Duodenal mucosa (tissue), 2 donors: ENCODE data around the gene PUS3.
A peak's percentile ranks its signal among the peaks of the same experiment; 100 is the strongest.

ENCODE experiments used
- H3K27ac ChIP-seq: one replicate; pipeline ENCODE4 v1.7.0; 2013; ENCODE audit warnings: low read depth, low read length
- H3K27me3 ChIP-seq, 2 donors: one replicate each; pipeline ENCODE4 v1.7.0; 2013; ENCODE audit warnings: low read length in 2 of 2, control low read depth in 1 of 2; ENCODE audit not compliant: insufficient read depth in 2 of 2, control insufficient read depth in 1 of 2
- H3K36me3 ChIP-seq, 2 donors: one replicate each; pipeline ENCODE4 v1.7.0; 2013; ENCODE audit warnings: low read length in 2 of 2, control low read depth in 1 of 2; ENCODE audit not compliant: insufficient read depth in 2 of 2, control insufficient read depth in 1 of 2
- H3K4me1 ChIP-seq, 2 donors: one replicate each; pipeline ENCODE4 v1.7.0; 2013; ENCODE audit warnings: low read length in 2 of 2, control low read depth in 1 of 2; ENCODE audit not compliant: insufficient read depth in 2 of 2, control insufficient read depth in 1 of 2
- H3K4me3 ChIP-seq, 2 donors: one replicate each; pipeline ENCODE4 v1.7.0; 2013; ENCODE audit warnings: low read length in 2 of 2, low read depth in 1 of 2
- H3K9ac ChIP-seq, 2 donors: one replicate each; pipeline ENCODE4 v1.7.0; 2013; ENCODE audit warnings: low read length in 2 of 2, low read depth in 1 of 2
- H3K9me3 ChIP-seq, 2 donors: one replicate each; pipeline ENCODE4 v1.7.0; 2013; ENCODE audit warnings: low read length in 2 of 2, control low read depth in 1 of 2; ENCODE audit not compliant: control insufficient read depth in 1 of 2

PUS3 gene, protein sequence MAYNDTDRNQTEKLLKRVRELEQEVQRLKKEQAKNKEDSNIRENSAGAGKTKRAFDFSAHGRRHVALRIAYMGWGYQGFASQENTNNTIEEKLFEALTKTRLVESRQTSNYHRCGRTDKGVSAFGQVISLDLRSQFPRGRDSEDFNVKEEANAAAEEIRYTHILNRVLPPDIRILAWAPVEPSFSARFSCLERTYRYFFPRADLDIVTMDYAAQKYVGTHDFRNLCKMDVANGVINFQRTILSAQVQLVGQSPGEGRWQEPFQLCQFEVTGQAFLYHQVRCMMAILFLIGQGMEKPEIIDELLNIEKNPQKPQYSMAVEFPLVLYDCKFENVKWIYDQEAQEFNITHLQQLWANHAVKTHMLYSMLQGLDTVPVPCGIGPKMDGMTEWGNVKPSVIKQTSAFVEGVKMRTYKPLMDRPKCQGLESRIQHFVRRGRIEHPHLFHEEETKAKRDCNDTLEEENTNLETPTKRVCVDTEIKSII

GRCh38 chr11:125902927-125903710 is at the start of gene PUS3:
TSS of gene PUS3 (minus strand) at chr11:125903206. CDS start at chr11:125896284, 6,922 bp downstream.
- H3K9ac ChIP-seq, result peak within 1 kb of the TSS; percentile 83 to 87
- no peaks in the 10 kb centered on the region for H3K9me3 ChIP-seq
- H3K36me3 ChIP-seq, result peaks cover 0 to 9% of the 10 kb centered on the region in 2 donors
- H3K4me3 ChIP-seq, result peak within 1 kb of the TSS; percentile 90 to 95
- peaks cover 17 to 22% of the 10 kb centered on the region in 2 donors for H3K27me3 ChIP-seq
- no peak within 1 kb of the TSS for H3K27ac ChIP-seq
- H3K4me1 ChIP-seq, result peaks cover 9 to 17% of the 10 kb centered on the region in 2 donors

DNA sequence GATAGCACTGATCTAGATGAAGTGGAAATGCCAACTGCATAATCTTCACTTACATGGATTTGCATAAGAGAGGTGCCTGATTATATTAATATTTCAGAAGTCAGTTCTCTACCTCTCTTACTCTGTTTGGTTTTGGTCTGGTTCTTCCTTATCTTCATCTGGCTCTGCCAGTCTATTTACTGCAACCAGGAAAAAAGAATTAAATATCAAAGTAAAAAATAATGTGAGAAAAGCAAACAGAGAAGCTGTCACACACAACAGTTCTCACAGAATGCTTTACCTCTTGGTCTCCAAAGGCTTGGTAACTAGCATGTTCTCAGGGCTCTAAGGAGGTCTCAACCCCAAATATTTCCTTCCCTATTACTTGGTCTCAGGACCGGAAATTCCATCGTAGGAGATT is 49.6 kb upstream of the PUS3 start:
- Histone ChIP-seq H3K9ac (no peak overlapping the region), H3K27ac (no peak overlapping the region), H3K36me3 (no peaks in the 10 kb centered on the region), H3K4me3 (no peak overlapping the region), H3K4me1 (peaks cover 0 to 6% of the 10 kb centered on the region in 2 donors), H3K9me3 (no peaks in the 10 kb centered on the region), H3K27me3 (no peaks in the 10 kb centered on the region)

DNA sequence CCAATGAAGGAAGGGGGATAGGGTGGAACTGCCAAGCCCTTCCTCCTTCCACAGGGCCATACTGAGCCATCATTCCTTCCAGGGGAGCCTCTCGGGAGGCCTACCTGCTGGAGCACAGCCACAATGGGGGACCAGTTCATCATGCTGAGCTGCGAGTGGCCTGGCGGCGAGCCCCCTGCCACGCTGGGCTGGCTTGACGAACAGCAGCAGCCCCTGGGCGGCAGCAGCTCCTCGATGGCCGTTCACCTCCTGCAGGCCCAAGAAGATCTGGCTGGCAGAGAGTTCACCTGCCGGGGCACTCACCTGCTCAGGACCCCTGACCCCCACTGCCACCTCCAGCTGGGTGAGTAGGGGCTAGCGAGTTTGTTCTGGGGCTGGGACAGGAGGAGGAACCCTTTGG is 48.7 kb upstream of the PUS3 start:
- Histone ChIP-seq H3K9ac (no peak overlapping the region), H3K36me3 (no peaks in the 10 kb centered on the region), H3K27me3 (no peaks in the 10 kb centered on the region), H3K4me1 (peaks cover 0 to 6% of the 10 kb centered on the region in 2 donors), H3K27ac (no peak overlapping the region), H3K4me3 (no peak overlapping the region), H3K9me3 (no peaks in the 10 kb centered on the region)

DNA sequence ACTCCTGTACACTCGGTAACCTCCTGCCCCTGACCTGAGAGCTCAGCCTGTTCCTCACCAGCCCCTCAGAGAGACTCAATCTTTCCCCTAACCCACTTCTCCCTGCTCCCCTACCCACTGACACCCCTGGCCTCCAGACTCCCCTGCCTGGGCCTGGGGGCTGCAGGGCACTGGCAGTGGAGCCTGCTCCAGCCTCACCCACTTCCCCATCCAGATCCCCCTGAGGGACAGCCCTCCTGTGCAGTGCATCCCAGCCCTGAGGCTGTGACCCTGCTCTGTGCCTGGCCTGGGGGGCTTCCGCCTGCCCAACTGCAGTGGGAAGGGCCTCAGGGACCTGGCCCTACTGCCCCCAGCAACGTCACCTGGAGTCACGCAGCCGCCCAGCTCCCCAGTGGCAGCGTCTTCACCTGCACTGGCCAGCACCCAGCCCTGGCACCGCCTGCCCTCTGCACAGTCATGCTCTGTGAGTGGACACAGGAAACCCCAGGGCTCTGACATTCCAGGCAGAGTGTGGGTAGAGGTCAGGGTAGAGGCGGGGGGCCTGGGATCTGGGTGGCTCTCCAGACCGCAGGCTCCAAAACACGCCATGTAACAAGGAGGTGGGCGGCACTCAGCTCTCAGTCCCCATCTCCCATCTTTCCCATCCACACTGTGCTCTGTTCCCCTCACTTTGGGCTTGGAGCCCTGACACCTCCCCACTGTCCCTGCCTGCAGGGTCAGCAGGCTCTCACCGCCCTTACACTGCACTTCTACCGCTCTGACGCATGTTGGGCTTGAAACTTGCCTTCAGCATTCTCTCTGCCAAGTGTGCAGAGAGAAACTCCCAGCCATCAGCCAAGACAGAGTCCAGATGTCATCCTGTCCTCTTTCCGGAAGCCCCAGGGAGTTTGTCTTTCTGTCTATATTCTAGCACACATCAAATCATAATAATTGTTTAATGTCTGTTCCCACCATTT is 48.0 kb upstream of the PUS3 start:
- Histone ChIP-seq H3K36me3 (no peaks in the 10 kb centered on the region), H3K4me1 (peaks cover 0 to 6% of the 10 kb centered on the region in 2 donors), H3K27ac (no peak overlapping the region), H3K4me3 (no peak overlapping the region), H3K9ac (no peak overlapping the region), H3K9me3 (no peaks in the 10 kb centered on the region), H3K27me3 (no peaks in the 10 kb centered on the region)

DNA sequence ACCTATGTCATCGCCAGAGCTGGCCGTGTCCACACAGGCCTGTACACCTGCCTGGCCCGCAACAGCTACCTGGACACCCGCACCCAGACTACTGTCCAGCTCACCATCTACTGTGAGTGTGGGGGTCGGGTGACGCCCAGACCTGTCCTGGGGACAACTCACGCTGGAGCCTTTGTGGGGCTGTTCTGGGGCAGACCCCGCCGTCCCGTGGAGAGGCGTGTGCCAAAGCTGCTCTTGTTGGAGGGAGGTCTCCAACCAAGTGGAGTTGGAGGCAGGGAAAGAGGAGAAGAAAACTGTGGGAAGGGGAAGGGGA is 47.1 kb upstream of the PUS3 start:
- Histone ChIP-seq H3K27me3 (no peaks in the 10 kb centered on the region), H3K4me3 (no peak overlapping the region), H3K4me1 (peaks cover 0 to 10% of the 10 kb centered on the region in 2 donors), H3K9me3 (no peaks in the 10 kb centered on the region), H3K9ac (no peak overlapping the region), H3K27ac (no peak overlapping the region), H3K36me3 (no peaks in the 10 kb centered on the region)

DNA sequence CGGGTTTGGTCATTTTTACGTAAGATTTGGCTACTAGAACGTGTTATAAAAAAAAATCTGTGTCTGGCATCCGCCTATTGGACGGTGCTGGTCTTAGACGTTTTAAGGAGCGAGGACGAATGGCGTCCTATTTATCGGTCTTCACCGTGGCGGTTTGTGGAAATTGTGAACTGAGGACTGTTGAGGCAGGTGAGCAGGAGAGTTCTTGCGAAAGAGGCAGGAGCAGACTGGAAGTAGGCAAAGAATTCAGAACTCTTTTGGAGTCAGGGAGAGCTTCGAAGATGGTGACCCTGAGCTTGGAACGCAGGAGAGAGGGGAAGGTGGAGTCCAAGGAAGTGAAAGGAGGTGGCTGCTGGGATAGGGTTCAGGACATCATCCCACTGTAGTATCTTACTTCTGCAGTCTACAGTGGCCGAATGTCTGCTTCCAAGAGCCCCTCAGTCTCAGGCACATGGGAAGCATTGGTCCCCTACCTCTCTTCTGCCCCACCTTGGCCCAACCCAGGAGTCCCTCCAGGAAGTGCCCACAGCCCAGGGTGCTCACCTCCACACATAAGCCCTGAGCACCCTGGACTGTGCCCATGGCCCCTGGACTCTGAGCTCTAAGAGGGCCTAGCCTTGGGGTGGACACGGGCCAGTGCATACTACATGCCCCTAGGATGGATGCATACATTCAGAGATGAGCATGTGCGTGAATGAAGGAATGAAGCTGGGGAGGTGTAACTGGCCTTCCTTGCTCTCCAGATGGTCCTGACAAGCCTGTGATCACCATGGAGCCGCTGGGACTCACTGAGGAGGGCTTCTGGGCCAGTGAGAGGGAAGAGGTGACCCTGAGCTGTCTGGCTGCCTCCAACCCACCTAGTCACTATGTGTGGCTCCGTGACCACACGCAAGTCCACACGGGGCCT is 46.5 kb upstream of the PUS3 start:
- H3K36me3 ChIP-seq, result no peaks in the 10 kb centered on the region
- no peaks in the 10 kb centered on the region for H3K9me3 ChIP-seq
- peaks cover 0 to 10% of the 10 kb centered on the region in 2 donors for H3K4me1 ChIP-seq
- H3K4me3 ChIP-seq, result no peak overlapping the region
- no peak overlapping the region for H3K9ac ChIP-seq
- no peak overlapping the region for H3K27ac ChIP-seq
- H3K27me3 ChIP-seq, result no peaks in the 10 kb centered on the region

DNA sequence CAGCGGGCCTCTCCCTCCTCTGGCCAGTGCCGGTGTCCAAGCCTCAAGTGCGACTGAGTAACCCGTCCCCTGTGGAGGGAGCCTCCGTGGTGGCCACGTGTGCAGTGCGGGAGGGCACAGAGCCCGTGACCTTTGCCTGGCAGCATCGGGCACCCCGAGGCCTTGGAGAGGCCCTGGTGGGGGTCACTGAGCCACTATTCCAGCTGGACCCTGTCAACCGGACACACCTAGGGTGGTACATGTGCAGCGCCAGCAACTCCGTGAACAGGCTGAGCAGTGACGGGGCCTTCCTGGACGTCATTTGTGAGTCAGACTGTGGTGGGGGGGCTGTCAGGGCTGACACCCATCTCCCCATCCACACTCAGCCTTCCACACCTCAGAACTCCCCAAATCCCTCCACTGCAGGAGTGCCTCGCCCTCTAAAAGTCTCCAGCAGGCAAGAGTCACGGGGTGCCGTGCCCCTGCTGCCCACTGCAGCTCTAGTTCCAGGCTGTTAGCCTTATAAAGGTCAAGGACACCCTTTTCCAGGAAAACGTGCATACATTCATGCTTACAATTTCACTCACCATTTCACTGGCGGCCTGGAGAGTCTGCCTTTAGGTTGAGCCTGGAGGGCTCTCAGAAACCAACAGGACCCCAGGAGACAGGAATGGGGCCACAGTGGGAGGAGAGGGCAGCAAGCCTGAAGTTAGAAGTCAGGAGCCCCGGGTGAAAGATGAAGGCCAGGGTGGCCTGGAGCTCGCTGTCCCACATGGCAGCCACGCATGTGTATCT is 45.5 kb upstream of the PUS3 start:
- Histone ChIP-seq H3K9ac (no peak overlapping the region), H3K27ac (no peak overlapping the region), H3K4me3 (no peak overlapping the region)

GRCh38 chr11:125947419-125948277 is 44.6 kb upstream of the PUS3 start:
- H3K27ac ChIP-seq, result no peak overlapping the region
- peaks cover 0 to 5% of the 10 kb centered on the region in 2 donors for H3K4me1 ChIP-seq
- H3K4me3 ChIP-seq, result no peak overlapping the region
- no peaks in the 10 kb centered on the region for H3K36me3 ChIP-seq
- no peaks in the 10 kb centered on the region for H3K27me3 ChIP-seq
- no peak overlapping the region for H3K9ac ChIP-seq
- no peaks in the 10 kb centered on the region for H3K9me3 ChIP-seq

More for the DNA sequence above, 45.5 kb upstream of the PUS3 start:
- Histone ChIP-seq H3K36me3 (no peaks in the 10 kb centered on the region), H3K9me3 (no peaks in the 10 kb centered on the region), H3K4me1 (peaks cover 0 to 10% of the 10 kb centered on the region in 2 donors), H3K27me3 (no peaks in the 10 kb centered on the region)
